ENCODE results near the gene FERMT2. TPM values are rescaled to one million over a fixed set of nuclear protein-coding genes. Genes with fewer than 3 reads are reported as not detected.

FERMT2 gene
- total and polyA plus RNA-seq, 8 donors = 10.4 to 27.9 (median 16.6) TPM

DNA sequence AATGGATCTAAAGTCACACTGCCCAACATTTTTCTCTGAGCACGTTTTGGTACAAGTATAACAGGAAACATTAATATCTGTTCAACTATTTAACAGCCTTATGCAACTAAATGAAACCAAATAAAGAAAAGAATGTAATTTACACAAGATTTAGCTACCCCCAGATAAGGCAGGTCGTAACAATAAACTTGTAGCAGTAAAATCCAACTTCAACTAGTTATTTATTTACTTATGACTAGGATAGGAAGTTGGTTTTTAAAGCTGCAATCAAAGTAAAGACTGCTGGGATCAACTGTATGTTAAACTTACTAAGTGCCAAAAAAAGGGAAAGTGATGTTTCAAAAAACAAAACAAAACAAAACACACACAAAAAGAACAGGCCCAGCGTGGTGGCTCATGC is 30.9 kb downstream of the FERMT2 start:
- no peaks in the 10 kb centered on the region for H3K9me3 ChIP-seq
- WGBS, 2 donors = 23 to 29% methylated on average over 3 of the region's 3 CpGs
- no peak overlapping the region for H3K4me3 ChIP-seq
- H3K36me3 ChIP-seq = no peaks in the 10 kb centered on the region
- peak overlapping the region in 2 of 4 donors; percentile 15 to 51 for H3K27ac ChIP-seq
- DNase-seq (no peak), FAIRE-seq (no peak), ATAC-seq (peak; percentile 26 to 56 (median 52))
- no peaks in the 10 kb centered on the region for H3K27me3 ChIP-seq
- peaks cover 13 to 38% (median 21%) of the 10 kb centered on the region in 3 donors for H3K4me1 ChIP-seq
- intact Hi-C loops (cut with DNase I) = no loop called here
- TF ChIP-seq, protein P1, sequence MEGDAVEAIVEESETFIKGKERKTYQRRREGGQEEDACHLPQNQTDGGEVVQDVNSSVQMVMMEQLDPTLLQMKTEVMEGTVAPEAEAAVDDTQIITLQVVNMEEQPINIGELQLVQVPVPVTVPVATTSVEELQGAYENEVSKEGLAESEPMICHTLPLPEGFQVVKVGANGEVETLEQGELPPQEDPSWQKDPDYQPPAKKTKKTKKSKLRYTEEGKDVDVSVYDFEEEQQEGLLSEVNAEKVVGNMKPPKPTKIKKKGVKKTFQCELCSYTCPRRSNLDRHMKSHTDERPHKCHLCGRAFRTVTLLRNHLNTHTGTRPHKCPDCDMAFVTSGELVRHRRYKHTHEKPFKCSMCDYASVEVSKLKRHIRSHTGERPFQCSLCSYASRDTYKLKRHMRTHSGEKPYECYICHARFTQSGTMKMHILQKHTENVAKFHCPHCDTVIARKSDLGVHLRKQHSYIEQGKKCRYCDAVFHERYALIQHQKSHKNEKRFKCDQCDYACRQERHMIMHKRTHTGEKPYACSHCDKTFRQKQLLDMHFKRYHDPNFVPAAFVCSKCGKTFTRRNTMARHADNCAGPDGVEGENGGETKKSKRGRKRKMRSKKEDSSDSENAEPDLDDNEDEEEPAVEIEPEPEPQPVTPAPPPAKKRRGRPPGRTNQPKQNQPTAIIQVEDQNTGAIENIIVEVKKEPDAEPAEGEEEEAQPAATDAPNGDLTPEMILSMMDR (IDR thresholded peaks at IDR 0.05) = no peak

DNA sequence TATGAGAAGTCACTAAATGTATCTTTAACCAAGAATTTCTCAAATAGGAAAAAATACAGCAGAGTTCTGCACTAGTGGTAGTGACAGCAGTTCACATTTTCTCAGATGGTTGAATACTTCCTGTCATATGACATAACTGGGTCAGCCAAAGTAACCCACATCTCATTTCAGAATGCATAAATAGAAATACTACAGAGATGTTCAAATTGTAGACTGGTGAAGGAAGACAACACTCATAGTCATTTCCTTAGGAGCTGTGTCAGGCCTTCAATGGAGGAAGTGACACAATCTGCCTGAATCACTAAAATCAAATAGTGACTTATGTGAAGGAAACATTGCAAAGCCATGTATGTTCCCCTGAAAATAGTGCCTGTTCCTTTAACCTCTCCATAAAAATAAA is 32.4 kb downstream of the FERMT2 start:
- peaks cover 13 to 38% (median 21%) of the 10 kb centered on the region in 3 donors for H3K4me1 ChIP-seq
- no peak overlapping the region for H3K4me3 ChIP-seq
- H3K9me3 ChIP-seq = no peaks in the 10 kb centered on the region
- TF ChIP-seq, protein P1 (IDR thresholded peaks at IDR 0.05) = no peak
- DNase-seq (no peak), FAIRE-seq (no peak), ATAC-seq (peak; percentile 21 to 84 (median 60))
- H3K36me3 ChIP-seq = no peaks in the 10 kb centered on the region
- intact Hi-C loops (cut with DNase I) = no loop called here
- H3K27ac ChIP-seq = peak overlapping the region in 2 of 4 donors; percentile 15 to 51
- H3K27me3 ChIP-seq = no peaks in the 10 kb centered on the region

DNA sequence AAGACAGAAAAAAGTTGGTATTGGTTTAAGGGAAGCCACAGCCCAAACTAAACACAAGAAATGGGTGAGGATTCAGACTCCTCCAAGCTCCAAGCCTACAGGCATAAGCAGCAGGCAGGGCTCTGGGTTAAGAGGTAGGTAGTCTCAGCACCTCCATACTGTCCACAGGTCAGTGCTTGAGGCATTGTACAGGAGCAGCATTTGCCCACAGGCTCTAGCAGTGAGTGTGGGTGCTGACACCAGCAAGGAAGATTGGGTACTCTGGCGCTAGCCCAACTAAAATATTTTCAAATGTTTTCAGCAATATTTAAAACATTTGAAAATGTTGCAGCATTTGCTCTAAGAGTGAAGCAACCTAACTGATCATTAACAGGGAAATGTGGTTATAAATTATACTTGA is 33.1 kb downstream of the FERMT2 start:
- DNase-seq (no peak), FAIRE-seq (no peak), ATAC-seq (peak in 3 of 4 donors; percentile 21 to 45 (median 26))
- 54 to 65% methylated on average over 1 of the region's 1 CpG for WGBS, 2 donors
- Histone ChIP-seq H3K4me1 (peaks cover 13 to 38% (median 21%) of the 10 kb centered on the region in 3 donors), H3K36me3 (no peaks in the 10 kb centered on the region), H3K27me3 (no peaks in the 10 kb centered on the region), H3K4me3 (no peak overlapping the region), H3K9me3 (no peaks in the 10 kb centered on the region), H3K27ac (peak overlapping the region in 2 of 4 donors; percentile 15 to 51)
- intact Hi-C loops (cut with DNase I) = no loop called here
- TF ChIP-seq, protein P1 (IDR thresholded peaks at IDR 0.05) = no peak

DNA sequence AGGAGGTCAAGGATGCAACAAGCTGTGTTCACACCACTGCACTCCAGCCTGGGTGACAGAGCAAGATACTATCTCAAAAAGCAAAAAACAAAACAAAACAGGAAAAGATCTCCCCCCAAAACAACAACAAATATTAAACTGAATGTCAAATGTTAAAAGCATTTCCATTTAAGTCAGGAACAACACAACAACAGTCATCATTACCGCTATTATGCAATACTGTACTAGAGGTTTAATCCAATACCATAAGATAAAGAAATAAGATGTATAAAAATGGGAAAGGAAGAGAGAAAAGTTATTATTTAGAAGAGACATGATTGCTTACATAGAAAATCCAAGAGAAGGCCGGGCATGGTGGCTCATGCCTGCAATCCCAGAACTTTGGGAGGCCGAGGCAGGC is 36.6 kb downstream of the FERMT2 start:
- Histone ChIP-seq H3K36me3 (no peaks in the 10 kb centered on the region), H3K27ac (no peak overlapping the region), H3K4me1 (peaks cover 6 to 18% (median 7%) of the 10 kb centered on the region in 3 donors), H3K4me3 (no peak overlapping the region), H3K9me3 (no peaks in the 10 kb centered on the region), H3K27me3 (no peaks in the 10 kb centered on the region)
- DNase-seq (no peak), ATAC-seq (no peak), FAIRE-seq (no peak)
- whole genome bisulfite sequencing, 2 donors = 96 to 97% methylated on average over 3 of the region's 3 CpGs
- intact Hi-C loops (cut with DNase I) = no loop called here
- TF ChIP-seq, protein P1 (IDR thresholded peaks at IDR 0.05) = no peak

DNA sequence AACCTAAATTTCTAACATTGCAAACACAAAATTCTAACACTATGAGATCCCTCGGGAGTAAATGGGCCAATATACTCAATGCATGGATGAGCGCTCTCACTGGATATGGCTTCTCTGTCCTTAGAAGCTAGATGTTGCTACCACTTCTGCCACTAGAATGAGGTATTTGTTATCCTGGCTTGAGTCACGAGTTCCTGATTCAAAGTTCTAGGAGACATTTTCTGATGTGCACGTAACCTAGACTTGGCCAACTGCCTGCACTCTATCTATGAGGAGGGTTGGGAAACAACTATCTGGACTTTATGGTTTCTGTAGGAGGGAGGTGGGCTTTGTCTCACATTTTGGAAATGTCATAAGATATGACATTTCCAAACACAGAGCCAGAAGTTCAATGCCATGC is 37.6 kb downstream of the FERMT2 start:
- Histone ChIP-seq H3K9me3 (no peaks in the 10 kb centered on the region), H3K4me3 (no peak overlapping the region), H3K27me3 (no peaks in the 10 kb centered on the region), H3K27ac (no peak overlapping the region), H3K36me3 (no peaks in the 10 kb centered on the region), H3K4me1 (peaks cover 0 to 9% (median 0%) of the 10 kb centered on the region in 3 donors)
- TF ChIP-seq, protein P1 (IDR thresholded peaks at IDR 0.05) = no peak
- intact Hi-C loops (cut with DNase I) = no loop called here
- ATAC-seq (no peak), DNase-seq (no peak), FAIRE-seq (no peak)
- WGBS, 2 donors = 67 to 68% methylated on average over 4 of the region's 4 CpGs
